Smooth muscle cell (in vitro differentiated cells): ENCODE data around the gene PRKAR2B. TPM values are rescaled to one million over a fixed set of nuclear protein-coding genes. Genes with fewer than 3 reads are reported as not detected.

Experiments used
- DNase-seq: peaks from one replicate; lab custom pipeline; 2025; ENCODE audit not compliant: unreplicated experiment; lab: John Stamatoyannopoulos, UW
- H2AFZ ChIP-seq: fragments of 200-600 bp; sonication (generic); 2 replicates; pipeline ENCODE4 v1.6.0; 2016; ENCODE audit warnings: antibody characterized with exemption, low read depth, mild to moderate bottlenecking
- H3F3A ChIP-seq: fragments of 200-600 bp; sonication (generic); 2 replicates; pipeline ENCODE4 v1.6.0; 2017; ENCODE audit warnings: antibody characterized with exemption, low read depth
- H3K27ac ChIP-seq: fragments of 200-600 bp; sonication (generic); 2 replicates; pipeline ENCODE4 v1.5.1; 2016; ENCODE audit warnings: low read depth, mild to moderate bottlenecking
- H3K27me3 ChIP-seq: fragments of 200-600 bp; sonication (generic); 2 replicates; pipeline ENCODE4 v1.6.1; 2016; ENCODE audit warnings: low read depth, mild to moderate bottlenecking
- H3K36me3 ChIP-seq: fragments of 200-600 bp; sonication (generic); 2 replicates; pipeline ENCODE4 v1.5.1; 2016; ENCODE audit warnings: low read depth
- H3K4me1 ChIP-seq: fragments of 200-600 bp; sonication (generic); 2 replicates; pipeline ENCODE4 v1.5.1; 2016; ENCODE audit warnings: low read depth
- H3K4me2 ChIP-seq: fragments of 200-600 bp; sonication (generic); 2 replicates; pipeline ENCODE4 v1.6.0; 2016; ENCODE audit warnings: mild to moderate bottlenecking
- H3K4me3 ChIP-seq: fragments of 200-600 bp; sonication (generic); 2 replicates; pipeline ENCODE4 v1.5.1; 2016; ENCODE audit warnings: mild to moderate bottlenecking
- H3K79me2 ChIP-seq: fragments of 200-600 bp; sonication (generic); 2 replicates; pipeline ENCODE4 v1.6.0; 2016; ENCODE audit warnings: low read depth, mild to moderate bottlenecking
- H3K9ac ChIP-seq: fragments of 200-600 bp; sonication (generic); 2 replicates; pipeline ENCODE4 v1.6.0; 2016; ENCODE audit warnings: low read depth
- H3K9me3 ChIP-seq: fragments of 200-600 bp; sonication (generic); replicated peaks from 2 replicates; pipeline ENCODE4 v1.5.1; 2016; ENCODE audit warnings: low read depth
- H4K20me1 ChIP-seq: fragments of 200-600 bp; sonication (generic); 2 replicates; pipeline ENCODE4 v1.6.0; 2016; ENCODE audit warnings: low read depth
- CTCF ChIP-seq: fragments of 200-600 bp; sonication (generic); IDR thresholded peaks from 2 replicates; pipeline ENCODE4 v1.5.1; 2017; ENCODE audit warnings: borderline replicate concordance, mild to moderate bottlenecking, antibody characterized with exemption; ENCODE audit not compliant: insufficient read depth, poor library complexity, severe bottlenecking
- whole genome bisulfite sequencing: methylation state at CpG from one replicate; pipeline ENCODE4 v1.1.7; 2016; ENCODE audit warnings: low lambda C conversion rate; 5-methylcytosine and 5-hydroxymethylcytosine counted together
- polyA plus RNA-seq: library from polyadenylated mRNA; unstranded; fragments of >200 nt; fragmentation: Nextera tagmentation; extraction: Ambion mirVana; gene quantifications from 2 replicates; pipeline ENCODE4 v1.2.1, GENCODE V29; 2016
- total RNA-seq: library from RNA; depleted of rRNA; stranded (reverse); fragments of >200 nt; gene quantifications from 2 replicates; pipeline ENCODE4 v1.2.3, GENCODE V29; 2014

The PRKAR2B gene
- total and polyA plus RNA-seq, 2 experiments from 2014 or later = 3.4 to 3.5 TPM

- Histone ChIP-seq H3K27me3 (no peaks in the 10 kb centered on the region), H3K9me3 (no peaks in the 10 kb centered on the region), H3K4me3 (no peak overlapping the region), H4K20me1 (no peaks in the 10 kb centered on the region), H3K9ac (no peak overlapping the region), H3K27ac (no peak overlapping the region), H3K4me1 (no peaks in the 10 kb centered on the region), H3K79me2 (no peaks in the 10 kb centered on the region), H2AFZ (no peak overlapping the region), H3K36me3 (no peaks in the 10 kb centered on the region), H3F3A (no peaks in the 10 kb centered on the region), H3K4me2 (no peak overlapping the region)
- TF ChIP-seq CTCF = no peak
- DNase-seq = no peak
- 91% methylated on average over 2 of the region's 2 CpGs for WGBS
These were observed 45.5 kb upstream of the PRKAR2B start for GRCh38 chr7:106999023-106999422.

GRCh38 chr7:107001490-107001889 is 43.0 kb upstream of the PRKAR2B start:
- Histone ChIP-seq H3K9me3 (no peaks in the 10 kb centered on the region), H3K27me3 (no peaks in the 10 kb centered on the region), H2AFZ (no peak overlapping the region), H3K79me2 (no peaks in the 10 kb centered on the region), H3K4me3 (no peak overlapping the region), H3K4me1 (no peaks in the 10 kb centered on the region), H3K36me3 (no peaks in the 10 kb centered on the region), H3F3A (no peaks in the 10 kb centered on the region), H4K20me1 (no peaks in the 10 kb centered on the region), H3K27ac (no peak overlapping the region), H3K9ac (no peak overlapping the region), H3K4me2 (no peak overlapping the region)
- no peak for TF ChIP-seq CTCF
- WGBS = 78% methylated on average over 2 of the region's 2 CpGs
- DNase-seq = no peak

- Histone ChIP-seq H3K27me3 (no peaks in the 10 kb centered on the region), H3F3A (no peaks in the 10 kb centered on the region), H3K27ac (no peak overlapping the region), H3K79me2 (no peaks in the 10 kb centered on the region), H3K4me3 (no peak overlapping the region), H3K36me3 (no peaks in the 10 kb centered on the region), H3K9me3 (no peaks in the 10 kb centered on the region), H3K4me2 (no peak overlapping the region), H4K20me1 (no peaks in the 10 kb centered on the region), H3K4me1 (no peaks in the 10 kb centered on the region), H3K9ac (no peak overlapping the region), H2AFZ (no peak overlapping the region)
- DNase-seq = no peak
- no peak for TF ChIP-seq CTCF
- WGBS = 96% methylated on average over 4 of the region's 4 CpGs
These were observed 42.4 kb upstream of the PRKAR2B start for GRCh38 chr7:107002126-107002525.

GRCh38 chr7:107002529-107002998 is 41.9 kb upstream of the PRKAR2B start:
- no peaks in the 10 kb centered on the region for H3K4me1 ChIP-seq
- no peak for TF ChIP-seq CTCF
- no peak for DNase-seq
- no peak overlapping the region for H3K4me2 ChIP-seq
- H3K27me3 ChIP-seq = no peaks in the 10 kb centered on the region
- H3F3A ChIP-seq = no peaks in the 10 kb centered on the region
- H3K36me3 ChIP-seq = no peaks in the 10 kb centered on the region
- no peak overlapping the region for H3K9ac ChIP-seq
- no peak overlapping the region for H3K27ac ChIP-seq
- H3K79me2 ChIP-seq = no peaks in the 10 kb centered on the region
- no peaks in the 10 kb centered on the region for H3K9me3 ChIP-seq
- no peak overlapping the region for H2AFZ ChIP-seq
- H3K4me3 ChIP-seq = no peak overlapping the region
- 88% methylated on average over 3 of the region's 3 CpGs for WGBS
- no peaks in the 10 kb centered on the region for H4K20me1 ChIP-seq
